Astrocyte of the hippocampus (primary cell): ENCODE results near the gene SAPCD1.
A peak's percentile ranks its signal among the peaks of the same experiment; 100 is the strongest.

Experiments
- DNase-seq: peaks from one replicate; pipeline ENCODE4 v3.0.0; 2011; ENCODE audit warnings: low read depth, low spot score

SAPCD1 gene

DNA sequence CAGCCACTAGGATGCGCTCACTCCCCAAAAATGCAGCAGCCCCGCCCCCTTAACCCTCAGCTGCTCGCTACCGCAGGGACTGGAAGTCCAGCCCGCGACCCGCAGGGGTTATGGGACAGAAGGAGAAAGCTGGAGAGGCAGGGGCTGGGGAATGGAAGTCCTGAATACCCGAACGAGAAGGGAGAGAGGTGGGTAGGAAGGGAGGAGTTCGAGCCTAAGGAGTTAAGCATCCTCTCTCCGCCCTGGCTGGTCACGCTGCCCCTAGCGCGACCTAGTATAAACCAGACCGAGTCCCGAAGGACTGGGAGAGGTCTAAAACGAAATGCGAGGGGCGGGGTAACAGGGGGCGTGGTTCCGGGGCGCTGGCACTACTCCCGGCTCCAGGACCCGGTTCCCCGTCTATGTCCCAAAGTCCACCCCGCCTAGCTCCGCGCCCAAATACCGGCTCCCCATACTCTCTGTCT is 32.9 kb upstream of the SAPCD1 start:
- DNase-seq, result peak; percentile 93

DNA sequence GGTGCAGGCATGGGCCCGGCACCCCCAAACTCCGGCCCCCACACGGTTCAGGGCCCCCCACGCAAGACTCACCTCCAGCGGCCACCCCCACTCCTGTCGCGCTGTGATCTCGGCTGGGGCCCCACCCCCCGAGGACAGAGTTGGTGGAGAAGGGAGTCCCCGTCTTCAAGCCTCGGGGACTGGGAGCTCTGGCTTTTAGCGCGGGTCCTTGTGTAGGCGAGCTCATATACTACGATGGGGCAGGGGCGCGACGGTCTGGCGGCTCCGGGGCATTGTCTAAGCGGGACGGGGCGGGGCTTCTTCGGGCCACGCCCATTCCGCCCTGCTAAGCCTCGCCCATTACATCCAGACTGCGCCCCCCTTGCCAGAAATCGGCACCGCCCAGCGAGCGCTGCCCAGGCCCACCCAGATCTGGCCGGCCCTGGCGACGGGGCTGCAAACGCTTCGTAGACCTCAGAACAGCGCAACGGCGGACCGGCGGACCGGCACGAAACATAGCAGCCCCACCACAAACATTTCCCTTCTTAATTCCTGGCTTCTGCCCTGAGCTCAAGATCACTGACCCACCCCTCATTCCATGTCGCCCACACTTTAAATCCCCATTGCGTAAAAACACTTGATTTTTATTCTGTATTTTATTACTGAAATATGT is 32.4 kb upstream of the SAPCD1 start:
- peak; percentile 97 for DNase-seq

DNA sequence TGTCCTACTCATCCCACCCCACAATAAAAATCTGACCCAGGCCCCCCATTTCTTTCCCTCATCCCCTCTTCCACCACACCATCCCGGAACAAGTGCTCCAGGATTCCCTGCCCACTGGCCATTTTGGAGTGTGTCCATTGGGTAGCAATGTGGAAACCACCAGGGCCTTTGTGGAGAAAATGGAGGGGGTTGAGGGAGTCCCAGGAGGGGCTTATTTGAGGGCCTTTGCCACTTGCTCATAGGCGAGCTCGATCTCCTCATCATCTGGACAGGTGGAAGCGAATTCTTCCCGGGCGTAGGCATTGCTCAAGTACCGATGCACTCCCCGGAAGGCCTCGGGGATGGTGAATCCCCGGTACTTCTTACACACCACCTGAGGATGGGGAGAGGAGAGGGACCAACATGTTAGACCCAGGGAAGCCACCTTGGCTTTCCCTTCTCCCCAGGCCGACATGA is 31.8 kb upstream of the SAPCD1 start:
- DNase-seq, result no peak

DNA sequence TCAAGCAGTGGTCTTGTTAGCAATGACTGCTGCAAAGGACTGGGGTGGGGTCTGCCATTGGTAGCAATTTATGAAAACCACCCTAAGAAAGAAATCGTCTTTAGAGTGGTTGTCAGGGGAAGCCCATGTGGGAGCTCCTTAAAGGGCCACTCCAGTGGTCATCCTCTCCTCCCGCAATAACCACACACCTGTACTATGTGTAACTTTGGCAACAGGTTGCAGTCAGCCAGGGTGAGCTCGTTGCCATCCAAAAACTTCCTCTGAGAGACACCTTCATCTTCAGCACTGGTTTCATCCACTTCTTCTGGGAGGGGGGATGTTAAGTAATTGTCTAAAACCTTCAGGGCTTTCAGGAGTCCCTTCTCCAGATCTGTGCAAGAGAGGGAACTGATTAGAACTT is 30.4 kb upstream of the SAPCD1 start:
- DNase-seq, result no peak

DNA sequence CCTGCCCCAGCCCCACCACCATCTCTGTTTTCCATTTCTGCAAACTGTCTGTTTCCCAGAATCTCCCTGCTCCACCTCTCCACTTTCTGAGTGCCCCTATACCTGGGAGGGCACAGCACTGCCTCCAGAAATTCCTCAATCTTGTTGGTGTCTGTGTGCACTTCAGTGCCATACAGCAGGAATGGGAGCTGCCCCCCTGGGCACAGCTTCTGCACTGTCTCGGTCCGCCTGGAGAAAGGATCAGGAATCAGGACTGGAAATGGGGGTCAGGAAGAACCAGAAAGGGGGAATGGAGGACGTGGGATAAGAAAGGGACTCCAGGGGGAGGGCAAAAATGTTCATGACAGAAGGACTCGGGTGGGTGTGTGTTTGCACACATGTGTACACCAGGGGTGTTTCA is 28.7 kb upstream of the SAPCD1 start:
- DNase-seq, result no peak

DNA sequence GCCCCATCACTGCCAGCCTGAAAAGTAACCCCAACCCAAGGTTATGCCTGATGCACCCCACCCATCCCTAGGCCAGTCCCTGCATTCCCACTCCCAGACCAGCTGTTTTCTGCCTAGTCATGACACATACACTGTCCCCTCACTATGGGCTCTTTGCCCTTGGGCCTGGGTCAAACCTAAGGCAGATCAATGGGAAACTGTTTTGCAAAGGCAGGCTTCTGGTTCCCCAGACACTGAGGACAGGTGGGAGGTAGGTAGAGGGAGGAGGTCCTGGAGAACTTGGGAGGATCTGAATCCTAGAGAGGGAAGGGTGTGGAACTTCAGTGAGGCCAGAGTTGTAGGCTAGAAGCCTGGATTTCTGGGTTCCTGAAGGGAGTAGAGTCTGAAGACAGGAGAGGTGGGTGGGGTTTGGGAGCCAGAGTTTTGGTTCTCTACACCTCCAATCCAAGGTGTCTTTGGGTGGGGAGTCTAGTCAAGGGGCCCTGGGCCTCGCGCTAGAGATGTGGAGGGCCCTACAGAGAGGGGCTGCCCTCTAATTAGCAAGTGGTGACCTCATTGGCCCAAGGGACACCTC is 28.1 kb upstream of the SAPCD1 start:
- no peak for DNase-seq

DNA sequence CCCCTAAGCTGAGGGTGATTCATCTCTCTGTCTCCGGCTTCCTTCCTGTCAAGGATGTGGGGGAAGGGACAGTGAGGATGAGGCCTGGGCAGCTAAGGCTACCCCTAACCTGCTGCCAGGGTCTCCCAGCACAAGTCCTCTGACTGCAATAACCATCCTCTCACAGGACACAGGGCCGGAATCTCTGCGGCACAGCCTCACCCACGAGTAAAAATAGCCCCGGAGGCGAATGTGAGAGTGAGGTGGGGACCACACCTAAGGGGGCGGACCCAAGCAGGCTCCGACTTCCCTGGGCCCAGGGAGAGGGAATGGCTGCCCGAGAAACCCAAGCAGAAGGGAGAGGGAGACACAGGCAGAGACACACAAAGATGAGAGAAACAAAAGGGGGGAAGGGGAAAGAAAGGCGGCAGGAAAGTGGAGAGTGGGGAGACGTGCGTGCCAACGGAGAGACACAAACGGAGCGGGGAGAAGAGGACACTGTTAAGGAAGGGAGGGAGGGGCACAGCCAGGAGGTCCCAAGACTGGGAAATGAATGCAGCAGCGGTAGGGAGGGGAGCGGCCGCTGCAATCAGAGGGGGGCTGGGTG is 27.5 kb upstream of the SAPCD1 start:
- DNase-seq, result peak; percentile 78

DNA sequence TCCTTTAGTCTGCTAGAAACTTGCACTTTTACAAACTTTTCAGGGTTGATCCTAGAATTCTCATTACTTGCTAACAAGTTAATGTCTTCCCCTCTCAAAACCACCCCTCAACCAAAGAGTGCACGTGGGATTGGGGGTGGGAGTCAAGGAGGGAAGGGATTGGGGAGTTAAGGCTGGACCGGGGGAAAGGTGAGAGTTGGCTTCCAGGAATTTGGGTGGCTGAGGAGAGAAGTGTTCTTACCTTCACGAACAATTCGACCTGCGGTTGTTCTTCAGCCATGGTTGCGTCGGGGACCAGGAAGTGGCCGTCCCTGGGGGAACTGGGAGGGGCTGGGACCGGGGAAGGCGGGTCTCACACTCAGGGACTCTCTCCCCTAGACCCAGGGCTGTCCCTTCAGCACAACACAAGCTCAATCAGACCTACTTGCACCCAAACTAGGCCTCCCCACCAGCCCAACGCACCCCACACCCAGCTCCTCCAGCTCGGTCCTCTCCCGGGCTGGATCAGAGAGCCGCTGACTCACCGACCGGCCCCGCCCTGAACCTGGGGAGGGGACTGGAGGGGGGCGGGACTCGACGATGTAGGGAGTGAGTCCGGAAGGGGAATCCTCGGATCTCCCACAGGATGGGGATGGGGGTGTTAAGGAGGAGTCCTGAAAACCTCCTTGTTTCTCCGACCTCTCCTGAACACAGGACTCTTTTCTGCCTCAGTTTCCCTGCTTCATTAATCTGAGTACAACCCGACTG is 26.3 kb upstream of the SAPCD1 start, which contains the start of gene CLIC1:
Gene CLIC1 (minus strand): TSS at position 510 of the 747 bp plus-strand sequence. CDS start 230 bp downstream, at position 280.
- peak; percentile 92 for DNase-seq

DNA sequence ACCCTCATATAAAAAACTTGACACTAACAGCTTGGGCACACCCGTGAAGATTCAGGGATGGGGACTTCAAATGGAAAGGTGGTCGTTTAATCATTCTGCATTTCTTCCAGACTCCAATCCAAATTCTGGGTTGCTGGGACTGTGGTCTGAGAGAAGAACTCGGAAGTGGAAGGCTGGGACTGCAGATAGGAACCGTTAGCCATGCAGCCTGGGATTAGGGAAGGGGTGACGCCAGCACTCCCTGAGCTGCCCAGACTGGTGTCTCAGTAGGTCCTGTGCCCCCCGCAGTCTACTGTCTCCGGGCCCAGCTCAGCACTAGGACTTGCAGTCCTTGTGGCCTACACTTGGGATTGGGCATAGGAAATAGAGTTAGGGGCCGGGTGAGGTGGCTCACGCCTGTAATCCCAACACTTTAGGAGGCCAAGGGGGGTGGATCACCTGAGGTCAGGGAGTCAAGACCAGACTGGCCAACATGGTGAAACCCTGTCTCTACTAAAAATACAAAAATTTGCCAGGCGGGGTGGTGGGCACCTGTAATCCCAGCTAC is 25.6 kb upstream of the SAPCD1 start:
- DNase-seq, result no peak

DNA sequence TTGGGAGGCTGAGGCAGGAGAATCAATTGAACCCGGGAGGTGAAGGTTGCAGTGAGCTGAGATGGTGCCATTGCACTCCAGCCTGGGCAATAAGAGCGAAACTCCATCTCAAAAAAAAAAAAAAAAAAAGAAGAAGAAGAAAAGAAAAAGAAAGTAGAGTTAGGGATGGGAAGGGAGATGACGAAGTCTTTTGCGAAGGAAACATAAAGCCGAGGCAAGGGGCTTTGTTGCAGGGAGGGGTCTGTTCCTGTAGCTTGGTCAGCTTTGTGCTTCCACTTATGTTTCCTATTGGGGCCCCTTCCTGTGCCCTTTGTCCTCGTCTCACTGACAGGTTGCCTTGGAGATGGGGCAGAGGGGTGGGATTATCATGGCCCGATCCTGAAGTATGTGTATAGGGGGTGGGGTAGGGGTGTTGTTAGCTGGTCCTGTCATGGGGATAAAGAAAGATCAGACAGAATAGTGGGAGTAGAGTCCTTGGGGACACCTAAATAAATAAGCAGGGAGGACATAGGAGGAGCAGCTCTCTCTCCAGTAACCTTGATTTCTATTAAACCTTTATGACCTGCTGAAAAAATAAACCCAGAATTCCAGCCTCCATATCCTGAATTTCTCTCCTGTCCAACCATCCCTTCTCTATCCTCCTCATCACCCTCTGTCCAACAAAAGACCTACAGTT is 25.0 kb upstream of the SAPCD1 start:
- DNase-seq, result no peak

DNA sequence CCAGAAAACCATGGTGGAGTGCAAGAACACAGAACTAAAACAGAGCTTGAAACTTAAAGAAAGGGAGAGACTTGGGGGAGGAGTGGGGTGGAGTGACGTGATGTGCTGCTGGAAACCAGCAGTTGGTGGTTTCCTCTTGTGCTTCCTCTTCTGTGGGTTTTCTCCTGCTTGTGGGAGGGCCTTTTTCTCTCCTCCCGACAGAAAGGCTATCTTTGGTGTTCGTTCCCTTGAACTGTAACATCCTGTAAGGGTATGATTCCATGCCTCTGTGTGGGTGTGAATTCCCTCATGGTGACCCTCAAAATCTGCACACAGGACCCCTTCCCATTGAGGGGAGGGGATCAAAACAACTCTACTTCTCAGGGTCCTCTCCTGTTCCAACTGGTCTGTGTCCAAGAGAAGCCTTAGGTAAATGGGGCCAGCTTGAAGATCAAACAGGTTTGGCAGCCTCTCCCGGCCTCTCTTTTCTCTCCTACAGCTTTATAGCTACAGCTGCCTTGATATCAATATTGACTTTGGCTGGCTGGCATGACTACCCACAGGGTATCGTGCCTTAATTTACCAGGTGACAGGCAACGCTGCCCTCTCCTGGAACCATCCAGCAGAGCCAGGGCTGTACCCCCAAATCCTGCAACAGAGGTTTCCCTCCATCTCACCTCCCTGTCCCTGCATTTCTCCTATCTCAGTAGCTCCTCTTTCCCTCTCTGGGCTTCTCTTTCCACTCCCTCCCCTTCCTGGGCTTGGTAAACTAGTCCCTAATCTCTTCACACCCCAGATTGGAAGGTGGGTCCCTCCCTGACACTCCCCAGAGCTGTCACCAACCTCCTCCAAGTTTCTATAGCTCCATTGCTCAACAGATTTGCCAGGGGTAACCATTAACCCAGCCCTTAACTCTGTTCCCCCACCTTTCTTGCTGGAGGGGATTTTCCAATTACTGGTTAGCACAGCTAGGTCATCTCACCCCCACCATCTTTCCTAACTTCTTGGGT is 24.2 kb upstream of the SAPCD1 start:
- DNase-seq, result peak; percentile 75

DNA sequence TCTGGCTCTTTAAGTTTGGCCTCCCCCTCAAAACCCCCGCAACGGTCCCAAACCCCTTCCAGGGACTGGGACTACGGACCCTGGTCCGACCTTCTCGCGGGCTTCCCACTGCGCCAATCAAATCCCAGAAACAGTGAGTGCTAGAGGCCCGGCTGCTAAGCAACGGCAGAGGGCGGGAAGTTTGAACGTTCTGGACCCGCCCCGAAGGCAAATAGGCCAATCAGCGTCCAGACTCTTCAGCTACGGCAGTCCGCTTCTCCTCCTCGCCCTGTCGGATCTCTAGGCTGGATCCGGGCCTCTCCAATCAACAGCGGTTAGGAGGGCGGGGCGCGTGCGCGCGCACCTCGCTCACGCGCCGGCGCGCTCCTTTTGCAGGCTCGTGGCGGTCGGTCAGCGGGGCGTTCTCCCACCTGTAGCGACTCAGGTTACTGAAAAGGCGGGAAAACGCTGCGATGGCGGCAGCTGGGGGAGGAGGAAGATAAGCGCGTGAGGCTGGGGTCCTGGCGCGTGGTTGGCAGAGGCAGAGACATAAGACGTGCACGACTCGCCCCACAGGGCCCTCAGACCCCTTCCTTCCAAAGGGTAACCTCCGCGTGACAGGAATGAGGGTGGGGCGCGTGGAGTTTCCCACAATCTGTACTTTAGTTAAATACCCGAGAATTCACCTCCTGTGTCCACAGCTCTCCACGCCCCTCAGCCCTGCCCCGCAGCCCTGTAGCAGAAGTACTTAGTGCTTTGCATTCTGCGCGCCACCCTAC is 22.6 kb upstream of the SAPCD1 start, which contains the start of gene MSH5:
Gene MSH5 (plus strand): TSS at position 367 of the 758 bp plus-strand sequence. CDS start 462 bp downstream, outside the sequence.
- peak; percentile 100 for DNase-seq

DNA sequence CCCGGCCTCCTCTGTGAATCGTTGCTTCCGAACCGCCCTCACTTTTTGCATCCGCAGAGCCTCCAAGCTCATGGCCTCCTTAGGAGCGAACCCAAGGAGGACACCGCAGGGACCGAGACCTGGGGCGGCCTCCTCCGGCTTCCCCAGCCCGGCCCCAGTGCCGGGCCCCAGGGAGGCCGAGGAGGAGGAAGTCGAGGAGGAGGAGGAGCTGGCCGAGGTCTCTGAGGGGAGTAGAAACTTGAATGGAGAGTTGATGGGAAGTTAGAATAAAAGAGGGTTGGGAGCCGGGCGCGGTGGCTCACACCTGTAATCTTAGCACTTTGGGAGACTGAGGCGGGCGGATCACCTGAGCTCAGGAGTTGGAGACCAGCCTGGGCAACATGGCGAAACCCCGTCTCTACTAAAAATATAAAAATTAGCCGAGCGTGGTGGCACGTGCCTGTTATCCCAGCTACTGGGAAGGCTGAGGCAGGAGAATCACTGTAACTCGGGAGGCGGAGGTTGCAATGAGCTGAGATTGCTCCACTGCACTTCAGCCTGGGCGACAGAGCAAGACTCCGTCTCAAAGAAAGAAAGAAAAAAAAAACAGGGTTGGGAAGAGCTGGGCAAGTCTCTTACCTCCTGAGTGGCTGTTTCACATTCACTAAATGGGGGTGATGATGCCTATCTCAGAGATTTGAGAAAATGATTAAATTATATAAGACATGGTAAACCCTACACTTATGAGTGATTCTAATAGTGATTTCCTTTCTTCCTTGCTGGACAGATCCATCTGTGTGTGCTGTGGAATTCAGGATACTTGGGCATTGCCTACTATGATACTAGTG is 21.8 kb upstream of the SAPCD1 start:
- no peak for DNase-seq

DNA sequence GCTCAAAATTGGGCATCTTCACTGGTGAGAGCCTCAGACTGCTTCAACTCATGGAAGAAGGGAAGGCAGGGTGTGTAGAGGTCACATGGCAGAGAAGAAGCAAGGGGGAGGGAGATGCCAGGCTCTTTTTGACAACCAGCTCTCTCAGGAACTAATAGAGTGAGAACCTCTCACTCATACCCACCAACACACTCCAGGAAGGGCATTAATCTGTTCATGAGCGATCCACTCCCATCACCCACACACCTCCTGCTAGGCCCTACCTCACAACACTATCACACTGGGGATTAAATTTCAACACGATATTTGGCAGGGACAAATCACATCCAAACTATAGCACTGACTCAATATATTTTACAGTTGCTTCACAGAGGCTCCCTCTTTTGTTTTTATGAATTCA is 20.6 kb upstream of the SAPCD1 start:
- no peak for DNase-seq

DNA sequence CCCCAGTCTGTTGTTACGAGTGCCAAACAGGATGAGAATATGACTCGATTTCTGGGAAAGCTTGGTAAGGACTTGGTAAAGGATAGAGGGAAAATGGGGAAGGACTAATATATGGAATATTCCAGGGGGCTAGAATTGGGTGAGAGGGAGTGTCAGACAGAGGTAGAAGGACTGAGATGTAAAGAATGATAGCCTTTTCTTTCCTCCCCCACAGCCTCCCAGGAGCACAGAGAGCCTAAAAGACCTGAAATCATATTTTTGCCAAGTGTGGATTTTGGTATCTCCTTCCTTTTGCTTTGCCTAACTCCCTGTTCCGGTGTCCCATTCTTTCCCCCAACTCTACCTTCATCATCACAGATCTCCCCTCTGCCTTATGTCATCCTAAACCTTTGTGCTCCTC is 19.6 kb upstream of the SAPCD1 start:
- DNase-seq, result no peak

DNA sequence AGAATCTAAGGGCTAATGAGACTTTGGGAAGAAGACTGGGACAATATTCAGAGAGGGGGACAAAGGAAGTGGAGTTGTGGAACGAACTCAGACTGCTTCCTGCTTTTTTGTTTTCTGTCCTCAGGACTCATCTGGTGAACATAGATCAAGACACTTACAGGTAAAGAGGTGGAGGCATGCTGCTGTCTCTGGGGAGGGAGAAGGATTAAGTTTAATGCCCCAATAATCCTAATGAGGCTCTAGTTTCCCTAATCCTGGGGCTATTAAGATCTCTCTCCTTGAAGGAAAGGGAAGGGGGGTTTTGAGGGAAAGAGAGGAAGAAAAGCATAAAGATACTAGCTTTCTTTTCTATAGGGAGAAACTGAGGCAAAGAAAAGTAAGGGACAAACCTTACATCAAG is 18.0 kb upstream of the SAPCD1 start:
- no peak for DNase-seq

DNA sequence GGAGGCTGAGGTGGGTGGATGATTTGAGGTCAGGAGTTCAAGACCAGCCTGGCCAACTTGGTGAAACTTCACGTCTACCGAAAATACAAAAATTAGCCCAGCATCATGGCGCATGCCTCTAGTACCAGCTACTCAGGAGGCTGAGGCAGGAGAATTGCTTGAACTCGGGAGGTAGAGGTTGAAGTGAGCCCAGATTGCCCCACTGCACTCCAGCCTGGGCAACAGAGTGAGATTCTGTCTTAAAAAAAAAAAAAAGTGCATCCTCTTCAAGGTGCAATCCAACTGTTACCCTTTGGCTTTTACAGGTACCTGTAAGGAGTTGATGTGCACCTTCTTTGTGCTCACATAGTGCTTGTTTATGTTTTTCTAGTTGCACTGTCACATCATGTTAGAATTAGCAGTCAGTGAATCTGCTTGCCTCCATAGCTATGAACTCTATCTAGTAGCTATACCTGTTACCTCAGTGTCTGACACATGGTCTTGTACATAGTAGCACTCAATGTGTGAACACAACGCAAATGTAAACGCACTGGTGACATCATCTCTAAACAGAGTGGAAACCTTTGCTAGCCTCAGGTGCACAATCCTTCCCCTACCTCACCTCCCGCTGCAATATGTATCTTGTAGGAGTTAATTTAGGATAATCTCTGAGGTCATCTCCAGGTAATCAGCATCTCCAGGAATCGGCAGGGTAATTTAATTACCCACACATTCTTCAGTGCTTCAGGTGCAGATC is 13.0 kb upstream of the SAPCD1 start:
- no peak for DNase-seq
